Urinary bladder (tissue), 4 donors: ENCODE measurements around the gene HTR4. TPM values are rescaled to one million over a fixed set of nuclear protein-coding genes. Genes with fewer than 3 reads are reported as not detected.

Experiments
- DNase-seq: peaks from one replicate; pipeline ENCODE4 v3.0.0-alpha.2; 2015; ENCODE audit errors: extremely low spot score
- H3K27ac ChIP-seq: one replicate; pipeline ENCODE4 v1.5.1; 2013; ENCODE audit warnings: low read depth, mild to moderate bottlenecking, moderate library complexity
- H3K36me3 ChIP-seq: one replicate; pipeline ENCODE4 v1.6.1; 2013; ENCODE audit warnings: mild to moderate bottlenecking, moderate library complexity; ENCODE audit not compliant: insufficient read depth
- H3K4me1 ChIP-seq: one replicate; pipeline ENCODE4 v1.6.1; 2013; ENCODE audit warnings: mild to moderate bottlenecking, moderate library complexity; ENCODE audit not compliant: insufficient read depth
- H3K4me3 ChIP-seq: one replicate; pipeline ENCODE4 v1.5.1; 2013; ENCODE audit warnings: low read depth, low read length
- WGBS: extraction: QIAGEN DNeasy Blood & Tissue Kit; methylation state at CpG from one replicate; pipeline ENCODE4 v1.1.7; 2013; 5-methylcytosine and 5-hydroxymethylcytosine counted together
- polyA plus RNA-seq: library from polyadenylated mRNA; stranded (reverse); fragments of 200-250 nt; gene quantifications from one replicate; pipeline ENCODE4 v1.2.3, GENCODE V29; 2013
- total RNA-seq: library from RNA; depleted of rRNA; stranded (reverse); fragments of >200 nt; gene quantifications from one replicate; pipeline ENCODE4 v1.2.3, GENCODE V29; 2014
- donor health status: healthy with polysubstance abuse.
- donor health status: healthy.

Gene HTR4
- total RNA-seq (0.26 TPM), polyA plus RNA-seq (0.06 TPM)

- DNase-seq = no peak
- Histone ChIP-seq H3K4me1 (no peaks in the 10 kb centered on the region), H3K4me3 (no peak within 1 kb of the TSS), H3K27ac (no peak within 1 kb of the TSS), H3K36me3 (no peaks in the 10 kb centered on the region)
- 4% methylated on average over 72 of the region's 72 CpGs for WGBS
These were observed at the start of gene HTR4 for GRCh38 chr5:148653836-148654781. TSS of gene HTR4 (minus strand) at chr5:148654527. CDS start at chr5:148637014, 17,513 bp downstream.

DNA sequence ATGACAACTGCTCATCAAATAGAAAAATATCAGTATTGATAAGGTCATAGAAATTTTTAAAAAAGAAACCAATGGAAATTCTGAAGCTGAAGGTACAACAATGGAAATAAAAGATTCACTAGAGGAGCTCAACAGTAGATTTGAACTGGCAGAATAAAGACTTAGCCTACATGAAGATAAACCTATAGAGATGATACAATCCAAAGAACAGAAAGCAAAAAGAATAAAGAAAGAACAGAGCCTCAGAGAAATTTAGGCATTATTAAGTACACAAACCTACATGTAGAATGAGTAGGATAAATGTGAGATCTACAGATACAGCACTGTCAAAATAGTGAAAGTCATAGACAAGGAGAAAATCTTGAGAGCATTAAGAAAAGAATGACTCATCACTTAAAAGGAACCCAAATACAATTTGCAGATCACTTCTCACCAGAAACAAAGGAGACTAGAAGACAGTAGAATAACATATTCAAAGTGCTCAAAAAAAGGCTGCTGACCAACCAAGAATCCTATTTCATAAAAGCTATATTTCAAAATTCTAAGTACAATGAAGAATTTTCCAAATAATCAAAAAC is 47.8 kb upstream of the HTR4 start:
- H3K27ac ChIP-seq = no peak overlapping the region
- H3K36me3 ChIP-seq = no peaks in the 10 kb centered on the region
- H3K4me3 ChIP-seq = no peak overlapping the region
- H3K4me1 ChIP-seq = no peaks in the 10 kb centered on the region
- DNase-seq = no peak

- Histone ChIP-seq H3K27ac (no peak overlapping the region), H3K36me3 (no peaks in the 10 kb centered on the region), H3K4me1 (no peaks in the 10 kb centered on the region), H3K4me3 (no peak overlapping the region)
- no peak for DNase-seq
- 71% methylated on average over 3 of the region's 3 CpGs for WGBS
These were observed 44.7 kb upstream of the HTR4 start for GRCh38 chr5:148699028-148699427.

- Histone ChIP-seq H3K4me3 (no peak overlapping the region), H3K27ac (no peak overlapping the region), H3K36me3 (no peaks in the 10 kb centered on the region), H3K4me1 (no peaks in the 10 kb centered on the region)
- WGBS = 47% methylated on average over 2 of the region's 2 CpGs
- DNase-seq = no peak
These were observed 43.5 kb upstream of the HTR4 start for GRCh38 chr5:148697809-148698196.

DNA sequence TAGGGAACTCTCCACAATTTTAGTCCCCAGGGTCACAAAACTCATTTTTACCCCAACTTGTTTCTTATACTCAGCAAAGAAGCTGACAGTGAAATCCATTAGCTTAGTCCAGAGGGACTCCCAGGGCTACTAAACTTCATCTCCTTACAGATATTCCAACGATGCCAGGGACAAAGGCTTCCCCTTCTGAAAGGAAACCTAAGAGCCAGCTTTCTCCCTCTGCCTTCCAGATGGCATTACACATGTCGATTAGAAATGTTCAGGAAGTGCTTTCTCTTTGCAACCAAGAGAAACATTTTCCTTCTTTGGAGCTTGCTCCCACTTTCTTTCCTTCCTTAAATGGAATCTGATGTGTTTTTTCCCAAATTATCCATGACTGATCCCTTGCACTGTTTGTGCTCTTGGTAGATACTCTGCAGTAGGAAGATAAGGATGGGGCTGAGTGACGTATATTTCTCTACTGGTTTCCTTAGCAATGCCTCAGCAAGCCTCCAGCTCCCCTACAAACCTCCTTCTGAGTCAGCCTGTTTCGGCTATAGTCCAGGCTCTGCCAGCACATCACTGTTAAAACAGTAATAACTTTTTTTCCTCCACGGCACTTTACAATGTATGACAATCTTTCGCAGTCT is 43.0 kb upstream of the HTR4 start:
- 41% methylated on average over 6 of the region's 6 CpGs for WGBS
- no peak overlapping the region for H3K4me3 ChIP-seq
- H3K4me1 ChIP-seq = no peaks in the 10 kb centered on the region
- no peak overlapping the region for H3K27ac ChIP-seq
- no peak for DNase-seq
- H3K36me3 ChIP-seq = no peaks in the 10 kb centered on the region

DNA sequence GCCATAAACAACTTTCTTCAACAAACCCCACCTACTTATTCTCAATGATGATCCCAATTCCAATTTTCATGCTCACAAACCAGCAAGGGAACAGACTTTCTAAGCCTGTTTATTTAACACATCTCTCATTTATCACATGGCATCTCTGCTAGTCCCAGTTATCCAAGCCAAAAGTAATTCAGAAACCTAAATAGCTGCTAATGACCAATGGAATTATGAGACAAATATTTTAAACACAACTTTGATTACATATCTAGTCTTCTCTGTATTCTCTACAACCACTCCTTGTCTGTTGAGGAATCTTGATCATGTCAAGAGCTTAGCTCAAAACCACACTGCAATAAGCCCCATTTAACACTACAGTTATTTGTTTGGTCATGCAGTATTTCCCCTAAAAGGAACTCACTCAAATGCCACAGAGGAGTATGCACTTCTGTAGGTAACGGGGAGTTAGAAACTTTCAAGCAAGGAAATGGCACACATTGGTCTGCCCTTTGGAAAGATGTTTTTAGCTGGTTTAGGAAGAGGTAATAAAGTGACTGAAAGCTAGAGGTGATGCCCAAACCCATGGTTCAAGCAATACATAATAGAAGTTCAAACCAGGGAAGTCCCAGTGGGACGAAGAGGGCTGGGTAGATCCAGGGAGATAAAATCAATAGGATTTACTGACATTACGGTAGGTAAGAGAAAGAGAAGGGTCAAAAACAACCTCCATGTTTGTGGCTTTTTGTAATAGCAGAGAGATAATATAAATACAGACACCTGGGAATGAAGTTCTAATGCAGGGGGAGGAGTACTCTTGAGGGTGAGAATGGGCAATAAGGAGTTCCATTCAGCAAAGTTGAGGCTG is 42.1 kb upstream of the HTR4 start:
- Histone ChIP-seq H3K27ac (no peak overlapping the region), H3K4me1 (no peaks in the 10 kb centered on the region), H3K36me3 (no peaks in the 10 kb centered on the region), H3K4me3 (no peak overlapping the region)
- 81% methylated on average over 3 of the region's 3 CpGs for WGBS
- DNase-seq = no peak

DNA sequence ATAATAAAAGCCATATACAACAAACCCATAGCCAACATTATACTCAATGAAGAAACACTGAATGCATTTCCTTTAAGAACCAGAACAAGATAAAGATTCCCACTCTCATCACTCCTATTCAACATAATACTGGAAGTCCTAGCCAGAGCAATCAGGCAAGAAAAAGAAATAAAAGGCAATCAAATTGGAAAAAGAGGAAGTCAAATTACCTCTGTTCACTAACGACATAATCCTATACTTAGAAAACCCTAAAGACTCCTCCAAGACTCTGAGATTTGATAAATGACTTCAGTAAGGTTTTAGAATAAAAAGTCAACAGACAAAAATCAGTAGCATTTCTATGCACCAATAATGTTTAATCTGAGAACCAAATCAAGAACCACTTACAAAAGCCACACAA is 36.6 kb upstream of the HTR4 start:
- Histone ChIP-seq H3K4me1 (no peaks in the 10 kb centered on the region), H3K27ac (no peak overlapping the region), H3K36me3 (no peaks in the 10 kb centered on the region), H3K4me3 (no peak overlapping the region)
- WGBS = 83% methylated on average over 1 of the region's 1 CpG
- DNase-seq = no peak

DNA sequence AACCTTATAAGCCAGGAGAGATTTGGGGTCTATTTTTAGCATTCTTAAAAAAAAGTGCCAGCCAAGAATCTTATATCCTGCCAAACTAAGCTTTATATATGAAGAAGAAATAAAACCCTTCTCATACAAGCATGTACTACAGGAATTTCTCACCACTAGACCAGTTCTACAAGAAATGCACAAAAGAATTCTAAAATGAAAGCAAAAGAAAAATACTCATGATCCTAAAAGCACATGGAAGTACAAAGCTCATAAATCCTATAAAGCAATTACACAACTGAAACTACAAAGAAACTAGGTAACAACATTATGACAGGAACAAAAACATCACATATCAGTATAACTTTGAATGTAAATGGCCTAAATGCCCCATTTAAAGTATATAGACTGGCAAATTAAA is 34.5 kb upstream of the HTR4 start:
- Histone ChIP-seq H3K36me3 (no peaks in the 10 kb centered on the region), H3K27ac (no peak overlapping the region), H3K4me3 (no peak overlapping the region), H3K4me1 (no peaks in the 10 kb centered on the region)
- no peak for DNase-seq

- Histone ChIP-seq H3K27ac (no peak overlapping the region), H3K4me1 (no peaks in the 10 kb centered on the region), H3K36me3 (no peaks in the 10 kb centered on the region), H3K4me3 (no peak overlapping the region)
- 93% methylated on average over 2 of the region's 2 CpGs for WGBS
- no peak for DNase-seq
These were observed 33.5 kb upstream of the HTR4 start for GRCh38 chr5:148687871-148688270.

DNA sequence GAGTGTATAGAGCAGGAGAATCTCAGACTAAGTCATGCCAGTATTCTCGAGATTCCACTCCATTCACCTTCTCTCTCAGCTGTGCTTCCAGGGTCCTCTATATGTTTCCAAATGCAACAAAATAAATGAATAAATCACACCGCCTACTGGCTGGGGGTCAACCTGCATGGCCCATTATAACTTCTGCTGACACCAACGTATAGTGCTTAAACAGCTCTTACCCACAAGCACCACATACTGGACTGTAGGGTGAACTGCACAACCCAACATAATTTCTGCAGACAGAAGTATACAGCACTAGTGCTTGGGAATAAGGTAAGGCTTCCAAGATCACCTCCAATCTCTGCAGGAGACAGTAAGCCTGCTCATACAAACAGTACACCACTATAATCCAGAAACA is 33.1 kb upstream of the HTR4 start:
- DNase-seq = no peak
- H3K27ac ChIP-seq = no peak overlapping the region
- no peak overlapping the region for H3K4me3 ChIP-seq
- no peaks in the 10 kb centered on the region for H3K36me3 ChIP-seq
- 59% methylated on average over 3 of the region's 3 CpGs for WGBS
- H3K4me1 ChIP-seq = no peaks in the 10 kb centered on the region

- no peak for DNase-seq
- Histone ChIP-seq H3K27ac (no peak overlapping the region), H3K36me3 (no peaks in the 10 kb centered on the region), H3K4me3 (no peak overlapping the region), H3K4me1 (no peaks in the 10 kb centered on the region)
These were observed 32.3 kb upstream of the HTR4 start for GRCh38 chr5:148686660-148687059.

DNA sequence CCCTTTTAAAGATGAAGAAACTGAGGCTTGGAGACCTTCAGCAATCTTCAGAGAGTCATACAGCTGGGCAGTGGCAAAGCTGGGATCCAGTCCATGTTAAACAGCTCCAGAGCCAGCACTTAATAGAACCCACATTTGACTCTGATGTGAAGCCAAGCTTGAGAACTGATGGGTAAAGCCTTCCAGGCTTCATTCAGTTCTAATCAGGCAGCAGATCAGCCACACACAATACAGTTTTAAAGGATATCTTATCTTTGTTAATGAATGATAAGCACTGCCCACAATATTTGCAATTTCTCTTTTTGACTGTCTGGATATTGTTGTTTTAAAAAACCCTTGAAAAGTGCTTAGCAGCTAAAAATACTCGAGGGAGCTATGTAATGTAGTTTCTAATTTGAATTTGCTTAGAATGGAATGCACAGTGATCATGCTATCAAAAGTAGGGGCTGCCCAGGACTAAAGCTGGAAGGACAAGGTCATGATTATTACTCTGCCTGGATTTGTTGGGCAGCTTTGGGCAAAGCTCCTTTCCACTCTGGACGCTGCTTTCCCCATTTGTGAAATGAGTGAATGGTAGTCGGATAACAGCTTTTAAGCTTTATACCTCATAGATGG is 31.3 kb upstream of the HTR4 start:
- DNase-seq = no peak
- H3K4me1 ChIP-seq = no peaks in the 10 kb centered on the region
- 50% methylated on average over 3 of the region's 3 CpGs for WGBS
- no peak overlapping the region for H3K4me3 ChIP-seq
- no peaks in the 10 kb centered on the region for H3K36me3 ChIP-seq
- H3K27ac ChIP-seq = no peak overlapping the region

DNA sequence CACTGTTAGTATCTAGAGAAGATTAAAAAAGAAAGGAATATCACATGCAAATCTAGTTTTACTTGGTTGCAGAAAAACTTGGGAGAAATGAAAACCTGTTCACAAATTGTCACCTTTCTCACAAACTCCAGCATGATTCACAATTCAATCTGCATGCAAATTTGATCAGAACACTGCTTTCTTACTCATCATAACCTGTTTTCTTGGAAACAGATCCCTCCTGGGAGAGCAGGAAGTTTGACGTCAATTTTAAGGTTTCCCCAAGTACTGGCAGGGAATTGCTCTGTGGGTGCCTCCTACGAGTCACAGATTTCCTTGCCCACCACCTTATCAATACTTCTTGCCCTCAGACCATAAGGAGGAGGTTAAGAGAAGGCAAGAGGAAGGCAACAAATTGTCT is 30.2 kb upstream of the HTR4 start:
- DNase-seq = no peak
- Histone ChIP-seq H3K4me1 (no peaks in the 10 kb centered on the region), H3K36me3 (no peaks in the 10 kb centered on the region), H3K27ac (no peak overlapping the region), H3K4me3 (no peak overlapping the region)
- WGBS = 60% methylated on average over 2 of the region's 2 CpGs
